H9 (cell line): ENCODE results near the gene SBK1. TPM values are rescaled to one million over a fixed set of nuclear protein-coding genes. Genes with fewer than 3 reads are reported as not detected.

ENCODE experiments used
- DNase-seq: peaks from one replicate; pipeline ENCODE4 v3.0.0-alpha.2; 2017
- H2AFZ ChIP-seq: one replicate; pipeline ENCODE4 v1.6.1; 2013; ENCODE audit warnings: mild to moderate bottlenecking, low read length, control low read depth, moderate library complexity
- H2AK5ac ChIP-seq: 2 replicates; pipeline ENCODE4 v1.6.1; 2013; ENCODE audit warnings: low read length, control low read depth, mixed read lengths; ENCODE audit not compliant: insufficient read length
- H2BK120ac ChIP-seq: one replicate; pipeline ENCODE4 v1.6.1; 2013; ENCODE audit warnings: low read depth, mild to moderate bottlenecking, low read length, control low read depth, inconsistent platforms; ENCODE audit not compliant: poor library complexity, severe bottlenecking
- H2BK12ac ChIP-seq: 2 replicates; pipeline ENCODE4 v1.6.1; 2013; ENCODE audit warnings: low read length, control low read depth, mixed read lengths, low read depth; ENCODE audit not compliant: insufficient read length
- H2BK15ac ChIP-seq: 2 replicates; pipeline ENCODE4 v1.6.1; 2013; ENCODE audit warnings: low read depth, low read length, control low read depth
- H2BK20ac ChIP-seq: one replicate; pipeline ENCODE4 v1.6.1; 2013; ENCODE audit warnings: low read depth, mild to moderate bottlenecking, low read length, control low read depth, inconsistent platforms; ENCODE audit not compliant: poor library complexity, severe bottlenecking
- H2BK5ac ChIP-seq: 2 replicates; pipeline ENCODE4 v1.6.1; 2013; ENCODE audit warnings: low read length, control low read depth, mixed read lengths; ENCODE audit not compliant: insufficient read length
- H3K14ac ChIP-seq: 2 replicates; pipeline ENCODE4 v1.6.1; 2013; ENCODE audit warnings: low read length, control low read depth; ENCODE audit not compliant: insufficient read depth
- H3K18ac ChIP-seq: 2 replicates; pipeline ENCODE4 v1.6.1; 2013; ENCODE audit warnings: low read depth, mild to moderate bottlenecking, mixed read lengths, low read length, control low read depth; ENCODE audit not compliant: insufficient read length
- H3K23ac ChIP-seq: 2 replicates; pipeline ENCODE4 v1.6.1; 2013; ENCODE audit warnings: low read length, control low read depth, mixed read lengths, low read depth; ENCODE audit not compliant: insufficient read length
- H3K23me2 ChIP-seq: 2 replicates; pipeline ENCODE4 v1.6.1; 2013; ENCODE audit warnings: low read depth, mild to moderate bottlenecking, mixed read lengths, low read length, control low read depth; ENCODE audit not compliant: insufficient read length, poor library complexity, severe bottlenecking
- H3K27ac ChIP-seq: 2 replicates; pipeline ENCODE4 v1.5.1; 2013; ENCODE audit warnings: low read length, control low read depth, mixed read lengths, low read depth; ENCODE audit not compliant: insufficient read length
- H3K27me3 ChIP-seq: 2 replicates; pipeline ENCODE4 v1.6.1; 2013; ENCODE audit warnings: low read length, control low read depth, inconsistent platforms; ENCODE audit not compliant: insufficient read depth
- H3K4ac ChIP-seq: 2 replicates; pipeline ENCODE4 v1.6.1; 2013; ENCODE audit warnings: low read depth, mild to moderate bottlenecking, control low read depth, inconsistent platforms, low read length, moderate library complexity
- H3K4me1 ChIP-seq: 2 replicates; pipeline ENCODE4 v1.6.1; 2013; ENCODE audit warnings: low read length, control low read depth, inconsistent platforms; ENCODE audit not compliant: insufficient read depth
- H3K4me2 ChIP-seq: 2 replicates; pipeline ENCODE4 v1.6.1; 2013; ENCODE audit warnings: low read length, control low read depth, mixed read lengths; ENCODE audit not compliant: insufficient read length, insufficient read depth
- H3K56ac ChIP-seq: 2 replicates; pipeline ENCODE4 v1.6.1; 2013; ENCODE audit warnings: low read depth, mild to moderate bottlenecking, mixed read lengths, low read length, control low read depth; ENCODE audit not compliant: insufficient read length
- H3K79me1 ChIP-seq: 2 replicates; pipeline ENCODE4 v1.6.1; 2013; ENCODE audit warnings: low read depth, mild to moderate bottlenecking, moderate library complexity, low read length, control low read depth, inconsistent platforms; ENCODE audit not compliant: insufficient read depth, poor library complexity, severe bottlenecking
- H3K79me2 ChIP-seq: 2 replicates; pipeline ENCODE4 v1.6.1; 2013; ENCODE audit warnings: low read length, control low read depth, inconsistent platforms; ENCODE audit not compliant: insufficient read depth
- H3K9ac ChIP-seq: 2 replicates; pipeline ENCODE4 v1.6.1; 2013; ENCODE audit warnings: low read length, control low read depth, mixed read lengths; ENCODE audit not compliant: insufficient read length; ENCODE audit errors: extremely low read depth
- H3K9me3 ChIP-seq: one replicate; pipeline ENCODE4 v1.6.1; 2013; ENCODE audit warnings: low read depth, low read length, inconsistent platforms; ENCODE audit not compliant: control insufficient read depth
- H3T11ph ChIP-seq: one replicate; pipeline ENCODE4 v1.6.1; 2013; ENCODE audit warnings: mild to moderate bottlenecking, low read length, control low read depth, inconsistent platforms
- H4K20me1 ChIP-seq: one replicate; pipeline ENCODE4 v1.6.1; 2013; ENCODE audit not compliant: control insufficient read depth, insufficient read length, insufficient read depth
- H4K5ac ChIP-seq: 2 replicates; pipeline ENCODE4 v1.6.1; 2013; ENCODE audit warnings: low read depth, mild to moderate bottlenecking, mixed read lengths, low read length, control low read depth; ENCODE audit not compliant: insufficient read length
- H4K8ac ChIP-seq: replicated peaks from 2 replicates; pipeline ENCODE4 v1.6.1; 2013; ENCODE audit warnings: low read length, control low read depth, mixed read lengths, low read depth; ENCODE audit not compliant: insufficient read length
- H4K91ac ChIP-seq: 2 replicates; pipeline ENCODE4 v1.6.1; 2013; ENCODE audit warnings: low read depth, mild to moderate bottlenecking, moderate library complexity, mixed read lengths, low read length, control low read depth; ENCODE audit not compliant: insufficient read length
- H3K27ac Mint-ChIP-seq, 3 experiments: 2 replicates in 2 of 3; 3 replicates in 1 of 3; pipeline ENCODE4 v1.8.0; 2020 to 2021; ENCODE audit warnings: mixed read lengths in 3 of 3, mild to moderate bottlenecking in 1 of 3, moderate library complexity in 1 of 3
- H3K27me3 Mint-ChIP-seq: 2 replicates; pipeline ENCODE4 v1.8.0; 2021; ENCODE audit warnings: low read depth, mild to moderate bottlenecking, moderate library complexity, mixed read lengths
- H3K36me3 Mint-ChIP-seq, 3 experiments: 2 replicates in 2 of 3; 3 replicates in 1 of 3; pipeline ENCODE4 v1.8.0; 2020 to 2021; ENCODE audit warnings: low read depth in 3 of 3, mixed read lengths in 3 of 3; ENCODE audit not compliant: insufficient read depth in 1 of 3
- H3K4me1 Mint-ChIP-seq, 2 experiments: 2 replicates each; pipeline ENCODE4 v1.8.0; 2020; ENCODE audit warnings: mixed read lengths in 2 of 2
- H3K4me3 Mint-ChIP-seq, 2 experiments: 2 replicates in 1 of 2; 3 replicates in 1 of 2; pipeline ENCODE4 v1.8.0; 2020 to 2021; ENCODE audit warnings: mild to moderate bottlenecking in 2 of 2, mixed read lengths in 2 of 2, moderate library complexity in 1 of 2
- H3K9me3 Mint-ChIP-seq, 2 experiments: 2 replicates in 1 of 2; 3 replicates in 1 of 2; pipeline ENCODE4 v1.8.0; 2020; ENCODE audit warnings: mild to moderate bottlenecking in 2 of 2, mixed read lengths in 2 of 2, moderate library complexity in 1 of 2
- CTCF ChIP-seq: fragments of 200-600 bp; sonication (generic); conservative IDR thresholded peaks from 3 replicates; pipeline ENCODE4 v1.8.0; 2021; ENCODE audit warnings: antibody characterized with exemption, mild to moderate bottlenecking
- WGBS: extraction: QIAGEN DNeasy Blood & Tissue Kit; methylation state at CpG from one replicate; pipeline ENCODE4 v1.1.7; 2013; ENCODE audit warnings: missing lambda C conversion rate, low lambda C conversion rate, mixed read lengths; ENCODE audit not compliant: insufficient read length; ENCODE audit errors: extremely low coverage; 5-methylcytosine and 5-hydroxymethylcytosine counted together
- total RNA-seq: library from RNA; stranded (reverse); gene quantifications from 2 replicates; pipeline ENCODE4 v1.2.1, GENCODE V29; 2021

SBK1 gene
- total RNA-seq, 1 experiment from 2014 or later, result 65.5 TPM

- no peak overlapping the region for H3K4ac ChIP-seq
- H2BK20ac ChIP-seq, result no peak overlapping the region
- no peak overlapping the region for H3K4me2 ChIP-seq
- H3K9ac ChIP-seq, result no peak overlapping the region
- Mint-ChIP-seq H3K4me3 (no peak overlapping the region), H3K9me3 (no peaks in the 10 kb centered on the region; a peak in 3 of 5 replicates), H3K4me1 (peaks cover 12 to 26% of the 10 kb centered on the region in 2 experiments), H3K27ac (no peak overlapping the region), H3K36me3 (peaks cover 9 to 17% (median 12%) of the 10 kb centered on the region in 3 experiments), H3K27me3 (peaks cover 16% of the 10 kb centered on the region)
- H2AFZ ChIP-seq, result no peak overlapping the region
- no peaks in the 10 kb centered on the region for H3K4me1 ChIP-seq
- peaks cover 3% of the 10 kb centered on the region for H4K20me1 ChIP-seq
- peaks cover 3% of the 10 kb centered on the region; the same call in 1 of the 2 replicates for H3K27me3 ChIP-seq
- no peaks in the 10 kb centered on the region for H3K9me3 ChIP-seq
- H2BK120ac ChIP-seq, result no peak overlapping the region
- H3T11ph ChIP-seq, result no peak overlapping the region
- H3K79me2 ChIP-seq, result no peaks in the 10 kb centered on the region
- no peak overlapping the region for H2BK12ac ChIP-seq
- no peak overlapping the region for H2AK5ac ChIP-seq
- no peak overlapping the region for H3K23ac ChIP-seq
- no peak overlapping the region for H3K27ac ChIP-seq
- H2BK15ac ChIP-seq, result no peak overlapping the region
- H4K5ac ChIP-seq, result no peak overlapping the region
- DNase-seq, result no peak
- peaks cover 9% of the 10 kb centered on the region for H3K23me2 ChIP-seq
- no peak overlapping the region for H4K8ac ChIP-seq
- H3K79me1 ChIP-seq, result no peaks in the 10 kb centered on the region
- WGBS, result no CpG with 5 or more reads among the region's 15 CpGs
- no peak overlapping the region for H2BK5ac ChIP-seq
- no peak overlapping the region for H3K18ac ChIP-seq
- no peak overlapping the region for H4K91ac ChIP-seq
- no peak overlapping the region for H3K14ac ChIP-seq
- TF ChIP-seq CTCF, result peak; percentile 20; the same call in 1 of the 3 replicates
- no peak overlapping the region for H3K56ac ChIP-seq
These were observed 11.2 kb upstream of the SBK1 start for GRCh38 chr16:28280881-28281836.
